ENCODE measurements around the gene MAPK8. TPM values are rescaled to one million over a fixed set of nuclear protein-coding genes. Genes with fewer than 3 reads are reported as not detected.

The MAPK8 gene
- 67.5 and 72.1 TPM in 2 replicates for total RNA-seq (2021)
- Bru-seq, nascent RNA: percentile 95 among the genes with signal in this experiment
- percentile 95 among the genes with signal in this experiment for BruChase-seq, experiment 1, labeled RNA remaining after a 2-hour chase
- percentile 88 among the genes with signal in this experiment for BruChase-seq, experiment 2, labeled RNA remaining after a 6-hour chase
- long read RNA-seq, partial matches to known transcripts: 1 of 11 reads
- long read RNA-seq, other reads (novel, unspliced or antisense): 9 of 11 reads

GRCh38 chr10:48306265-48306869 is at the start of gene MAPK8:
TSS of gene MAPK8 (plus strand) at chr10:48306677. CDS start at chr10:48401661, 94,984 bp downstream.
- POLR2A ChIA-PET (ENCODE audit: unreplicated experiment): interaction anchor here (0.6 kb wide), 2 partner anchors 35 to 144 kb away, joined by 3 to 14 read pairs; no protein-coding TSS in a partner anchor

GRCh38 chr10:48257407-48257961 is 49.0 kb upstream of the MAPK8 start:
- Histone ChIP-seq H3K27me3 (ENCODE audit: insufficient read depth, low read depth) (no peaks in the 10 kb centered on the region), H2AFZ (no peak overlapping the region), H3K9me3 (ENCODE audit: insufficient read depth, low read depth) (0 out of 2 replicates have a peak, but pooled peaks cover 4% of the 10 kb centered on the region), H3K4me1 (replicated peaks; ENCODE audit: insufficient read depth) (peaks cover 16% of the 10 kb centered on the region), H3K4me2 (no peak overlapping the region), H4K20me1 (ENCODE audit: insufficient read depth) (no peaks in the 10 kb centered on the region), H3K79me2 (ENCODE audit: low read depth) (no peaks in the 10 kb centered on the region), H3K36me3 (ENCODE audit: low read depth) (no peaks in the 10 kb centered on the region), H3K9me2 (ENCODE audit: insufficient read depth) (no peaks in the 10 kb centered on the region), H3K27ac (no peak overlapping the region), H3K4me3 (no peak overlapping the region), H3F3A (ENCODE audit: insufficient read depth, low read depth) (peaks cover 18% of the 10 kb centered on the region; the same call in 1 of the 2 replicates)
- TF ChIP-seq CTCF (conservative IDR thresholded peaks at IDR 0.05) (no peak), EZH2 (IDR thresholded peaks at IDR 0.05; ENCODE audit: low read depth) (no peak)
- intact Hi-C loops (cut with micrococcal nuclease; ENCODE audit: unreplicated experiment): no loop called here
- DNase-seq: no peak
- ChIA-PET POLR2A (ENCODE audit: unreplicated experiment) (no interaction called here), CTCF (no interaction called here)
- BruUV-seq (replicated peaks): no TSS peak

More at GRCh38 chr10:48306265-48306869, at the start of gene MAPK8:
- H3K4me1 ChIP-seq (replicated peaks; ENCODE audit: insufficient read depth): peaks cover 45% of the 10 kb centered on the region
- H3K79me2 ChIP-seq (ENCODE audit: low read depth): peaks cover 41% of the 10 kb centered on the region
- CTCF ChIA-PET: no interaction called here
- TF ChIP-seq CTCF (conservative IDR thresholded peaks at IDR 0.05) (no peak), EZH2 (IDR thresholded peaks at IDR 0.05; ENCODE audit: low read depth) (no peak)
- peak within 1 kb of the TSS; percentile 92 for H3K4me2 ChIP-seq
- no peaks in the 10 kb centered on the region for H3K27me3 ChIP-seq (ENCODE audit: insufficient read depth, low read depth)
- H2AFZ ChIP-seq: peak within 1 kb of the TSS; percentile 75
- H3K36me3 ChIP-seq (ENCODE audit: low read depth): no peaks in the 10 kb centered on the region
- peak within 1 kb of the TSS; percentile 14; the same call in 1 of the 2 replicates for H3K27ac ChIP-seq
- H3F3A ChIP-seq (ENCODE audit: insufficient read depth, low read depth): peaks cover 25% of the 10 kb centered on the region
- intact Hi-C loops (cut with micrococcal nuclease; ENCODE audit: unreplicated experiment): loop anchor here (2.0 to 5.0 kb wide), 3 partner anchors 18 to 350 kb away; no protein-coding TSS in a partner anchor
- peak; percentile 77 to 96 for DNase-seq
- no peaks in the 10 kb centered on the region for H3K9me2 ChIP-seq (ENCODE audit: insufficient read depth)
- H3K4me3 ChIP-seq: peak within 1 kb of the TSS; percentile 85
- peaks cover 16% of the 10 kb centered on the region; the same call in 1 of the 2 replicates for H4K20me1 ChIP-seq (ENCODE audit: insufficient read depth)
- BruUV-seq (replicated peaks): no TSS peak
- no peaks in the 10 kb centered on the region for H3K9me3 ChIP-seq (ENCODE audit: insufficient read depth, low read depth)

GRCh38 chr10:48258105-48258504 is 48.4 kb upstream of the MAPK8 start:
- Histone ChIP-seq H3K4me3 (no peak overlapping the region), H3K79me2 (ENCODE audit: low read depth) (no peaks in the 10 kb centered on the region), H3K27ac (no peak overlapping the region), H3K4me2 (no peak overlapping the region), H3K9me3 (ENCODE audit: insufficient read depth, low read depth) (0 out of 2 replicates have a peak, but pooled peaks cover 3% of the 10 kb centered on the region), H3F3A (ENCODE audit: insufficient read depth, low read depth) (peaks cover 17% of the 10 kb centered on the region; the same call in 1 of the 2 replicates), H2AFZ (no peak overlapping the region), H3K4me1 (replicated peaks; ENCODE audit: insufficient read depth) (peaks cover 15% of the 10 kb centered on the region), H3K9me2 (ENCODE audit: insufficient read depth) (no peaks in the 10 kb centered on the region), H3K36me3 (ENCODE audit: low read depth) (no peaks in the 10 kb centered on the region), H3K27me3 (ENCODE audit: insufficient read depth, low read depth) (no peaks in the 10 kb centered on the region), H4K20me1 (ENCODE audit: insufficient read depth) (no peaks in the 10 kb centered on the region)
- ChIA-PET CTCF (no interaction called here), POLR2A (ENCODE audit: unreplicated experiment) (no interaction called here)
- TF ChIP-seq CTCF (conservative IDR thresholded peaks at IDR 0.05) (no peak), EZH2 (IDR thresholded peaks at IDR 0.05; ENCODE audit: low read depth) (no peak)
- no peak for DNase-seq
- BruUV-seq (replicated peaks): no TSS peak
- intact Hi-C loops (cut with micrococcal nuclease; ENCODE audit: unreplicated experiment): no loop called here

All from PC-9 (cell line).